ENCODE measurements around the gene B3GAT3. TPM values are rescaled to one million over a fixed set of nuclear protein-coding genes. Genes with fewer than 3 reads are reported as not detected.

B3GAT3 gene
- polyA plus RNA-seq, 3 donors = 18.5 to 44.9 (median 19.0) TPM

DNA sequence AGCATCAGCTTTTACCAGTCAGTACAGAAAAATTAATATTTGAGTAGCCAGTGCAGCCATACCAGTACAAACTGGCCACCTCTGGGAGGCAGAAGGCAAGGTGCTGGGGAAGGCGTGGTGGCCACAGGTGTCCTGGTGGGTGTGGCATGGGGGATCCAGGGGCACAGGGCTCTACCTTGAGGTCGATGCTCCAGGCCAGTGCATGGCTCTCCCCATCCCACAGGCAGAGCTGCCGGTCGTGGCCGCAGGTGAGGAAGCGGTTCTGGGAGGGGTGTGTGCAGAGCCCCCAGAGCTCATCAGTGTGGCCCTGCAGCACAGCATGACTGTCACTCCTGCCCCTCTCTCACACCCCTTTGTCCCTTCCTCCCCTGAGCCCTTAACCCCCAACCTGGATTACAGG is 16.3 kb downstream of the B3GAT3 start:
- Histone ChIP-seq H3K4me3 (replicated peaks in 1 of 3; ENCODE audit: low read depth in 2 of 3, low read length in 3 of 3) (no peak overlapping the region), H3K27ac (ENCODE audit: low read depth in 1 of 2, low read length in 2 of 2) (no peak overlapping the region), H3K36me3 (replicated peaks in 1 of 2; ENCODE audit: control insufficient read depth in 1 of 2, insufficient read depth in 2 of 2, low read length in 2 of 2) (peaks cover 28 to 64% of the 10 kb centered on the region in 2 donors), H4K20me1 (ENCODE audit: insufficient read depth, low read length) (peaks cover 2% of the 10 kb centered on the region), H3K79me2 (ENCODE audit: insufficient read depth, low read length) (peaks cover 15% of the 10 kb centered on the region), H2AFZ (ENCODE audit: insufficient read depth, low read depth, low read length, poor library complexity, severe bottlenecking) (no peak overlapping the region), H3K9ac (ENCODE audit: insufficient read depth, low read length, poor library complexity, severe bottlenecking) (no peak overlapping the region), H3K4me2 (replicated peaks; ENCODE audit: extremely low read depth, low read length, poor library complexity, severe bottlenecking) (no peak overlapping the region), H3K27me3 (ENCODE audit: control insufficient read depth in 2 of 2, insufficient read depth in 2 of 2, low read length in 2 of 2) (no peaks in the 10 kb centered on the region), H3K9me3 (replicated peaks in 1 of 2; ENCODE audit: control insufficient read depth in 1 of 2, insufficient read depth in 1 of 2, low read length in 2 of 2) (no peaks in the 10 kb centered on the region), H3K4me1 (ENCODE audit: control insufficient read depth in 1 of 2, insufficient read depth in 2 of 2, low read length in 2 of 2) (peaks cover 32 to 37% of the 10 kb centered on the region in 2 donors)
- Mint-ChIP-seq H3K4me3 (no peak overlapping the region), H3K36me3 (peaks cover 62 to 71% of the 10 kb centered on the region in 2 donors), H3K9me3 (peaks cover 0 to 2% (median 0%) of the 10 kb centered on the region in 7 donors), H3K27ac (peak overlapping the region in 3 of 7 donors; percentile 20 to 58 (median 57)), H3K4me1 (peaks cover 41% of the 10 kb centered on the region), H3K27me3 (ENCODE audit: low read depth in 3 of 3) (peaks cover 0 to 2% (median 0%) of the 10 kb centered on the region in 3 donors)
- intact Hi-C loops (cut with micrococcal nuclease) = no loop called here
- 100% methylated on average over 1 of the region's 6 CpGs for WGBS (ENCODE audit: insufficient coverage)
- TF ChIP-seq, protein P1, sequence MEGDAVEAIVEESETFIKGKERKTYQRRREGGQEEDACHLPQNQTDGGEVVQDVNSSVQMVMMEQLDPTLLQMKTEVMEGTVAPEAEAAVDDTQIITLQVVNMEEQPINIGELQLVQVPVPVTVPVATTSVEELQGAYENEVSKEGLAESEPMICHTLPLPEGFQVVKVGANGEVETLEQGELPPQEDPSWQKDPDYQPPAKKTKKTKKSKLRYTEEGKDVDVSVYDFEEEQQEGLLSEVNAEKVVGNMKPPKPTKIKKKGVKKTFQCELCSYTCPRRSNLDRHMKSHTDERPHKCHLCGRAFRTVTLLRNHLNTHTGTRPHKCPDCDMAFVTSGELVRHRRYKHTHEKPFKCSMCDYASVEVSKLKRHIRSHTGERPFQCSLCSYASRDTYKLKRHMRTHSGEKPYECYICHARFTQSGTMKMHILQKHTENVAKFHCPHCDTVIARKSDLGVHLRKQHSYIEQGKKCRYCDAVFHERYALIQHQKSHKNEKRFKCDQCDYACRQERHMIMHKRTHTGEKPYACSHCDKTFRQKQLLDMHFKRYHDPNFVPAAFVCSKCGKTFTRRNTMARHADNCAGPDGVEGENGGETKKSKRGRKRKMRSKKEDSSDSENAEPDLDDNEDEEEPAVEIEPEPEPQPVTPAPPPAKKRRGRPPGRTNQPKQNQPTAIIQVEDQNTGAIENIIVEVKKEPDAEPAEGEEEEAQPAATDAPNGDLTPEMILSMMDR (IDR thresholded peaks at IDR 0.05) = no peak
- DNase-seq = no peak

DNA sequence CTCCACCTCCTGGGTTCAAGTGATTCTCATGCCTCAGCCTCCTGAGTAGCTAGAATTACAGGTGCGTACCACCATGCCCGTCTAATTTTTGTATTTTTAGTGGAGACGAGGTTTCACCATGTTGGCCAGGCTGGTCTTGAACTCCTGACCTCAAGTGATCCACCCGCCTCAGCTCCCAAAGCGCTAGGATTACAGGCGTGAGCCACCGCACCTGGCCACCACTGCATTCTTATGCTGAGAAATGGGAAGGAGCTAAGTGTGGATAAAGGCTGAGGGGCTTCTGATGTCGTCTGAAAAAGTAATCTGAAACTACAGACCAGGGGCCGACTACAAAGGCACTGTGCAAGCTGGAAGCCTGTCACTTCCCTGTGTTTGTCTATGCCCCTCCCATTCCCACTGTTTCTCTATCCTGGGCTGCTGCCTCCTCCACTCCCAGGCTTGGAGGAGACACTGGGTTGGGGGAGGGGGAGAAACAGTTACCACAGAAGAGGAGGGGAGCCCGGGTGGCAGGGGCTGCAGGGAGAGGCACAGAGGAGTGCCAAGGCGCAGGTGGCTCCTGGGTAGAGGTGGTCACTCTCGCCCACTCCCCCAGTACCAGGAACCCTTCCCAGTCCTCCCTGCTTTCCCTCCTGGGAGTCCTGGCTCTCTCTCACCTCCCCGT is 17.2 kb downstream of the B3GAT3 start:
- Histone ChIP-seq H3K4me2 (replicated peaks; ENCODE audit: extremely low read depth, low read length, poor library complexity, severe bottlenecking) (no peak overlapping the region), H3K36me3 (replicated peaks in 1 of 2; ENCODE audit: control insufficient read depth in 1 of 2, insufficient read depth in 2 of 2, low read length in 2 of 2) (peaks cover 26 to 55% of the 10 kb centered on the region in 2 donors), H2AFZ (ENCODE audit: insufficient read depth, low read depth, low read length, poor library complexity, severe bottlenecking) (no peak overlapping the region), H3K27me3 (ENCODE audit: control insufficient read depth in 2 of 2, insufficient read depth in 2 of 2, low read length in 2 of 2) (no peaks in the 10 kb centered on the region), H3K4me1 (ENCODE audit: control insufficient read depth in 1 of 2, insufficient read depth in 2 of 2, low read length in 2 of 2) (peaks cover 41 to 46% of the 10 kb centered on the region in 2 donors), H3K9ac (ENCODE audit: insufficient read depth, low read length, poor library complexity, severe bottlenecking) (no peak overlapping the region), H3K79me2 (ENCODE audit: insufficient read depth, low read length) (peaks cover 20% of the 10 kb centered on the region), H3K4me3 (replicated peaks in 1 of 3; ENCODE audit: low read depth in 2 of 3, low read length in 3 of 3) (no peak overlapping the region), H3K9me3 (replicated peaks in 1 of 2; ENCODE audit: control insufficient read depth in 1 of 2, insufficient read depth in 1 of 2, low read length in 2 of 2) (no peaks in the 10 kb centered on the region), H4K20me1 (ENCODE audit: insufficient read depth, low read length) (peaks cover 10% of the 10 kb centered on the region), H3K27ac (ENCODE audit: low read depth in 1 of 2, low read length in 2 of 2) (no peak overlapping the region)
- no peak for DNase-seq
- Mint-ChIP-seq H3K4me1 (peaks cover 50% of the 10 kb centered on the region), H3K4me3 (no peak overlapping the region), H3K9me3 (no peaks in the 10 kb centered on the region), H3K36me3 (peaks cover 60 to 62% of the 10 kb centered on the region in 2 donors), H3K27ac (no peak overlapping the region), H3K27me3 (ENCODE audit: low read depth in 3 of 3) (peaks cover 0 to 2% (median 0%) of the 10 kb centered on the region in 3 donors)
- 100% methylated on average over 3 of the region's 13 CpGs for WGBS (ENCODE audit: insufficient coverage)
- intact Hi-C loops (cut with micrococcal nuclease) = loop anchor here in 1 of 2 donors (5.0 kb wide), 1 partner anchor 43 kb away; the partner anchor contains the start of gene GANAB
- TF ChIP-seq, protein P1 (IDR thresholded peaks at IDR 0.05) = no peak

Measured in CD14-positive monocyte (primary cell).